NCI-H2171 treated with DMSO at 0.1 percent for 48 hours (cell line): Measurements from ENCODE around the gene FAM241A.
"Not testable (repeated sequence)": the region's sequence is repeated elsewhere in the genome, so short reads cannot be mapped to it uniquely, and the experiment has no call there.

ENCODE experiments used
- DNase-seq: peaks from one replicate; lab custom pipeline; 2025; lab: John Stamatoyannopoulos, UW

FAM241A gene

DNA sequence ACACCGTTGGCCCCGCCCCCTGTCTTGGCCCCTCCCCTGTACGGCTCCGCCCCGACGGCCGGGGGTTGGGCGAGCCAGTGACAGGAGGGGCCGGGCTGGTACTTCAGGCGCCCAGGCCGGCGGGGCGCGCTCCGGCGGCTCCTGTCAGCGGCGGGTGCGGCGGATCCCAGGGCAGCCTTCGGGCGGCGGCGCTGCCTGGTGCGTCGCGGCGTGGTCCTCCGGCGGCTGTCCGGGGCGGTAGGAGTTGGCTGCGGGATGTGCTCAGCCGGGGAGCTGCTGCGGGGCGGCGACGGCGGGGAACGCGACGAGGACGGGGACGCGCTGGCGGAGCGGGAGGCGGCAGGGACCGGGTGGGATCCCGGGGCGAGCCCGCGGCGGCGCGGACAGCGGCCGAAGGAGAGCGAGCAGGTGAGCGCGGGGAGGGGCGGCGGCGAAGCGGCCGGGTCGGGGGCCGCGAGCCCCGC, at the start of gene FAM241A:
FAM241A (plus strand) TSS at position 129 of the 464 bp plus-strand sequence; CDS start at position 256, 127 bp downstream.
- DNase-seq = peak; percentile 61

GRCh38 chr4:112098841-112099530, 46.3 kb upstream of the FAM241A start:
- DNase-seq = no peak

DNA sequence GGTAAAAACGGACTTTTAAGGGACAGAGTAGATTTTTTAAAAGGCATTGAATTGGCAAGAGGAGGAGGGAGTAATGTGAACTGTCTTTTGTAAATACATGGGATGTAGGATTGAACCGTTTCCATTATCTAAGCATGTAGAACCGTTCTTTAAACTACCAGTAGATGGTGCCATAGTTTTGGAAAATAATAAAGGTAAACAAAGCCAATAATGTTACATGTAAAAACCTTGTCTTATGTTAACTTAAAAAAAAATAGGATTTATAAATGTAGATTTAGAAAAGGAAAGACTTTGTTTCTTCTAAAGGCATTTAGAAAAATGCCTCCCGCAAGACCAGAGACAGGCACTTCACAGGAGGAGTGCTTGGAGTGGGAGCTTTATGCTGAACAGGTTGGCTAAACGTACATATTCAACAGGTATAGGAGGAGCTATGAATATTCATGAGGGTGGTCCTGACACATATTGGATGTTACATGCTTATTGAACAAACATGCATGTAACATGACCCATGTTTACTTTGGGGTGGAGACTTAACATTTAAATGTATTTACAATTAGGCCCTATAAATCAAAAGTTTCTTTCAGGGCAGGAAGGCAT, 45.5 kb upstream of the FAM241A start:
- peak; percentile 39 for DNase-seq

GRCh38 chr4:112102875-112103370, 42.3 kb upstream of the FAM241A start:
- DNase-seq = no peak

DNA sequence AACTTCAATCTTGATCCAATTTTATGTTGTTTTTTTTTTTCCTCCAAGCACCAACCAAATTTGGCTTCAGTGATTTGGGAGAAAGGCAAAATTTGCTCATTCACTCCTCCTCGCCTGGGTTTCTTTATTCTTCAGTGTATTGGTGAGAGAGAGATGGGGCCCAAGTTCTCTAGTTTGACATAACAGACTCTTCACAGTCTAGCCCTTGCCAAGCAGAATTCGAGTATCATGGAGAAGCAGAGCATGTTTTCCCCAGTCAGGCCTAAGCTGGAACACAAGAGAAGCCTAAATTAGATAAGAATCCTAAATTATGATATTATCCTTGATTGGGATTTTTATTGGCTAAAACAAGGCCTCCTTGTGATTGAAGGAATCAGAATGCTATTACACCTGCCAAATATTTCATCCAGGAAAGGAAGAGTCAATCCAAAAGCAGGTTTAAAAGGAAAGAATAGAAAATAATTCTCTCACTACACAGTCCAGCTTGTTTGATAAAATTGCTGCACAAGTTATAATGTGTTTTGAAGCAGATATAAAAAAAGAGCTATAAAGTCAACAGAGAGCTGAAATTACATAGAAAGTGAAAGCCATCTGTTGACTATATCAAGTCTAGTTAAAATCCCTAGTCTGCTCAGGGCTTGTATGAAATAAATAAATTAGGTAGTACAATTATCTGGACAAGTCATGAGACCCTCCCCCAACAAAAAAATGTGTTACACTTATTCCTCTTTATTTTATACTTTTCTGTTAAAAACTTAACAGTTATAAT, 39.9 kb upstream of the FAM241A start:
- no peak for DNase-seq

DNA sequence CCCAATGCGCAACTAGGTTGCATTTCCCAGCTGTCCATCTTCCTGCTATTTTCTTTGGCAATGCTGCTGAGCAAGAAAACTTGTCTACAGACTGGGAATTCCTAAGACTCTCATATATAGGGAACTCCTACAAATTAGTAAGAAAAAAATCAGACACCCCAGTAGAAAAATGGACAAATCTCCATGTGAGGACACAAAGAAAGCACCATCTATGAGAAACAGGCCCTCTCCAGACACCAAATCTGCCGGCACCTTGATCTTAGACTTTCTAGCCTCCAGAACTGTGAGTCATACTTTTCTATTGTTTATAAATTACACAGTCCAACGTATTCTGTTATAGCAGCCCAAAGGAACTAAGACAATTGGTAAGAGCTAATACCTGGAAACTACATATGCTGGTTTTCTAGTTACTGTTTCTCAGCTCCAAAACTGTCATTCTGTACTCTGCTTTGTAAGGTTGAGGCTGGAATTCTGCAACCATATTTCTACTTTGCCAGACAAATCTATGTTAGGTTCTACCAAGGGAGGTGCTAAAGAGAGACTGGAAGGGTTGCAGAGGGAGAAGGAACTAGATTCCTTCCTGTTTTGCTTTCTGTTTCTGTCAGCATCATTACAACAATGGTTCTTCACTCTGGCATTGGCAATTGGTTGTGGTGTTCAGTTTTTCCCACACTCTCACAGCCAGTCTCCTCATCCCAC, 35.7 kb upstream of the FAM241A start:
- no peak for DNase-seq

GRCh38 chr4:112110059-112110425, 35.2 kb upstream of the FAM241A start:
- no peak for DNase-seq

DNA sequence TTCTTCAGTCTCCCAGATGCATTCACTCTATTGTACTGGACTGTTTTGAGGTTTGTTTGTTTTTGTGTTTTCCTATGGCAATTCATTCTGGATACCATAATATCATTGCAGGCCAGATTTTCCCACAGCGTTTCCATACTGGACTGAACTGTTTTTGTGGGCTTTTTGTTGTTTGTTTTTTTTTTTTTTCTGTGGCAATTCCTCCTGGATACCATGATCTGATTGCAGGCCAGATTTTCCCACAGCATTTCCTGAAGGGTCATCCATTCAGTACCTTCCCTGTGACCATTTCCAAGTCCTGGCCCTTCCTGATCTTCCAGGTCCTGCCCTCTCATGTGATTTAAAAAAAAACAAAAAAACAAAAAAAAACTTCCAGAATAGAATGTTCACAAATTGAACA, 33.9 kb upstream of the FAM241A start:
- DNase-seq = no peak

- not testable (repeated sequence) for DNase-seq
Observed at GRCh38 chr4:112112095-112112494, 33.2 kb upstream of the FAM241A start.

- peak; percentile 36 for DNase-seq
Observed at GRCh38 chr4:112112590-112113170, 32.6 kb upstream of the FAM241A start.

- DNase-seq = no peak
Observed at GRCh38 chr4:112113864-112114263, 31.4 kb upstream of the FAM241A start.

DNA sequence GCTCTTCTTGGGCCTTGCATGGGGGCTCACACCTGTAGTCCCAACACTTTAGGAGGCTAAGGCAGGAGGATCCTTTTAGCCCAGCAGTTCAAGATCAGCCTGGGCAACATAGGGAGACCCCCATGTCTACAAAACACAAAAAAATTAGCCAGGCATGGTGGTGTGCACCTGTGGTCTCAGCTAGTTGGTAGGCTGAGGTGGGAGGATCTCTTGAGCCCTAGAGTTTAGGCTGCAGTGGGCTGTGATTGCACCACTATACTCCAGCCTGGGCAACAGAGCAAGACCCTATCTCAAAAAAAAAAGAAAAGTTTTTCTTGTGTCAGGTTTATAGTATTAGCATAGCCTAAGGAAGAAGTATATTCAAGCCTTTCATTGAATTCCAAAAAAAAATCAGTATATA, 30.8 kb upstream of the FAM241A start:
- DNase-seq = no peak

DNA sequence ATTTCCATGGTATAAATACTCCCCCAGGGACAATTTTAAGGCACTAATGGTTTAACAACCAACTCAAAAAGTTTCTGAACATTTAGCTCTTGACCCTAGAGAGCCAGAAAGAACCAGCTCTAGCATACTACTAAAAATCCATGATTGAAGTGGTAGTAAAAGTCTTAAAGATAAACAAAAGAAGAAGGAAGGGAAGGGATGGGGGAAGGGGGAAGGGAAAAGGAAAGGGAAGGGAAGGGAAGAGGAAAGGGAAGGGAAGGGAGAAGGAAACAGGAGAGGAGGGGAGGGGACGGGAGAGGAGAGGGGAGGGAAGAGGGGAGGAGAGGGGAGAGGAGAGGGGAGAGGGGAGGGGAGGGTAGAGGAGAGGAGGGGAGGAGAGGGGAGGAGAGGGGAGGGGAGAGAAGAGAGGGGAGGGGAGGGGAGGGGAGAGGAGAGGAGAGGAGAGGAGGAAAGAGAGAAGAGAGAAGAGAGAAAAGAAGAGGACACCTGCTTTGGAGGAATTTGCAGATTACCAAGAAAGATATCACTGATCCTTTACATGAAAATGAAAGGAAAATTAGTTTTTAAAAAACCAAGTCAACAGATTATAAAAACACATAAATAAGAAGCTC, 26.4 kb upstream of the FAM241A start:
- DNase-seq = no peak

DNA sequence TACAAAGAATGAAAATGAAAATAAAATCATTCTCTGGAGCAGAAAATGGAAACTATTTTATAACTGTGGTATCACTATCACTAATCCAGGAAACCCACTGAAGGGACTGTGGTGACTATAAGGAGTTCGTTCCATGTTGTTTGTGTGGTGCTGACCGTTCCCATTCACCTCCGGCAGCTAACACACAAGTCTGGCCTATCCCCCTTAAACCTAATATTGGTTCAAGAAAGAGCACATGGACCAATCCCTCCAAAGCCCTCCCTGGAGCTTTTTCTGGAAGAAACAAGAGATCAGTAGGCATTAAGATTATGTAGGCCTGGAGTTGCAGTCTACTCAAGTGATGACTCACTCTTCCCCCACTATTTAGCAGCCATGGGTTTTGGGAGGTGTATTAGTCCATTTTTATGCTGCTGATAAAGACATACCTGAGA, 25.9 kb upstream of the FAM241A start:
- DNase-seq = no peak

DNA sequence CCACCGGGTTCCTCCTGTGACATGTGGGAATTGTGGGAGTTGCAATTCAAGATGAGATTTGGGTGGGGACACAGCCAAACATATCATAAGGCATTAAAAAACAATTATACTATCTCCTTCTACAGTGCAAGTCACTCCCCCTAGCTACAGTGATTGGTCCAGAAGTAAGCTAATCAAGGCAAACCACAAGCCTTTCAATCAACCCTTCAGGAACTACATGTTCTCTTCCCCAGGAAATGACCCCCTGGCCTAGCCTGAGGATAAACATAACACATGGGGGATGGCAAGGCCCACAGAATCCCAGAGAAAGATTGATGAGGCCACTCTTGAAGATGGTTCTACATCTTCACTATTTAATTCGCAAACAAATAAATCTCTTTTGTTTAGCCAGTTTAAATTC, 25.2 kb upstream of the FAM241A start:
- DNase-seq = no peak

- no peak for DNase-seq
Observed at GRCh38 chr4:112125416-112125815, 19.8 kb upstream of the FAM241A start.

DNA sequence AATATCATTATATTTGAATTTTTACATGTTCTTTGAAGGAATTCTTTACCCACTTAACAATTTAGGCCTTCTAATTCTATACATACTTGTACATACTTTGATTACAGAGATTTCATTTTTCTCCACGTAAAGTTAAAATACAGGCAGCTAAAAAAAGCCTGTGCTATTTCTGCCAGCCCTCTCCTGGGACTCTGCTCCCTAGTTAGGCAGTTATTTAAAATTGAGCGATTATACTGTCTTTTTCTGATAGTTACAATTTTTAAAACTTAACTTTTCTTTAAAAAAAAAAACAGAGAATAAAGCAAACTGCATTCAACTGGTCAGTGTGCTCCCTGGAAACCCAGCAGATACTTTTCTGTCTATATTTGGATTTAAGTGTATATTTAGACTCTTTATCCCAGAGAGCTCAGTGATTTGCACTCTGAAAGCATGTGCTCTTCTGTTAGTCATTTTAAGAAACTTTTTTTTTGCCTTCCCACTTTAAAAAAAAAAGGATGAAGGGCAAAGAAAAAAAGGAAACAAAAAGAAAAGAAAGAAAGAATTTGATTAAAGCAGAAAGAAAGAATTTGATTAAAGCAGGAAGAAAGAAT, 18.1 kb upstream of the FAM241A start:
- no peak for DNase-seq

GRCh38 chr4:112127803-112128202, 17.5 kb upstream of the FAM241A start:
- no peak for DNase-seq

DNA sequence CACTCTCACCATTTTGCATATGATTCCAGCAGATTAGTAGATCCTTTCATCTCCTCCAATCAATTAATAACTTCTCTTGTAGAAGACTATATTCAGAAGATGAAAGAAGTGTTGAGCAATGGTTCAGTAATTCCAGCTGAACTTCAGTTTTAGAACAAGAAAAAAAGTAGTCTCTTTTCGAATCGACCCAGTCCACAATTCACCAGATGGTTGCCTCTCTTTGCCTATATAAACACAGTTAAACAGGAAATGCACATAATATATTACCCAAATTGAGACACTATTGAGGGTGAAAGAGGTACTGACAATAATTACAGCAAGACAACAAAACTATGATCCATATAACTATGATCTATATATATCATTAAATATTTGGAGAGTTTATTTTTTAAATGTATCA, 16.8 kb upstream of the FAM241A start:
- DNase-seq = no peak

- no peak for DNase-seq
Observed at GRCh38 chr4:112130906-112131305, 14.3 kb upstream of the FAM241A start.

GRCh38 chr4:112136551-112136950, 8.7 kb upstream of the FAM241A start:
- DNase-seq = peak; percentile 38
